GM12873 (cell line): ENCODE measurements around the gene BAHD1.

Experiments
- TF ChIP-seq, protein P1 (sequence below): IDR thresholded peaks from 2 replicates; pipeline ENCODE4 v1.5.1; 2012; ENCODE audit warnings: low read depth, mild to moderate bottlenecking, moderate library complexity, low read length, control low read depth; ENCODE audit not compliant: insufficient read depth; ENCODE audit errors: missing control alignments

Gene BAHD1

DNA sequence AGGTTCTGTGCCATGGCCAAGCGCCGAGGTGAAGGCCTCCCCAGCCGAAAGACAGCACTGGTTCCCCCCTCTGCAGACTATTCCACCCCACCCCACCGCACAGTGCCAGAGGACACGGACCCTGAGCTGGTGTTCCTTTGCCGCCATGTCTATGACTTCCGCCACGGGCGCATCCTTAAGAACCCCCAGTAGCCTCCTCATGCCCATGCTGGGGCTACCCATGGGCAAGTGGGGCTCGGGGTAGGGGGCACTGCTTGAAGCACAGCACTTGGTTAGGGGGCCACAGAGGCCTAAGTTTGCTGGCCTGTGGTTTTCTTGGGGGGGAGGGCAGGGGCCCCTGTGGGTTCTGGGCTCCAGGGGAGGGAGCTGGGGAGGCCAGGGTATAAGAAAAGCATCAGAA, 25.2 kb downstream of the BAHD1 start:
- TF ChIP-seq, protein P1, sequence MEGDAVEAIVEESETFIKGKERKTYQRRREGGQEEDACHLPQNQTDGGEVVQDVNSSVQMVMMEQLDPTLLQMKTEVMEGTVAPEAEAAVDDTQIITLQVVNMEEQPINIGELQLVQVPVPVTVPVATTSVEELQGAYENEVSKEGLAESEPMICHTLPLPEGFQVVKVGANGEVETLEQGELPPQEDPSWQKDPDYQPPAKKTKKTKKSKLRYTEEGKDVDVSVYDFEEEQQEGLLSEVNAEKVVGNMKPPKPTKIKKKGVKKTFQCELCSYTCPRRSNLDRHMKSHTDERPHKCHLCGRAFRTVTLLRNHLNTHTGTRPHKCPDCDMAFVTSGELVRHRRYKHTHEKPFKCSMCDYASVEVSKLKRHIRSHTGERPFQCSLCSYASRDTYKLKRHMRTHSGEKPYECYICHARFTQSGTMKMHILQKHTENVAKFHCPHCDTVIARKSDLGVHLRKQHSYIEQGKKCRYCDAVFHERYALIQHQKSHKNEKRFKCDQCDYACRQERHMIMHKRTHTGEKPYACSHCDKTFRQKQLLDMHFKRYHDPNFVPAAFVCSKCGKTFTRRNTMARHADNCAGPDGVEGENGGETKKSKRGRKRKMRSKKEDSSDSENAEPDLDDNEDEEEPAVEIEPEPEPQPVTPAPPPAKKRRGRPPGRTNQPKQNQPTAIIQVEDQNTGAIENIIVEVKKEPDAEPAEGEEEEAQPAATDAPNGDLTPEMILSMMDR, result no peak

DNA sequence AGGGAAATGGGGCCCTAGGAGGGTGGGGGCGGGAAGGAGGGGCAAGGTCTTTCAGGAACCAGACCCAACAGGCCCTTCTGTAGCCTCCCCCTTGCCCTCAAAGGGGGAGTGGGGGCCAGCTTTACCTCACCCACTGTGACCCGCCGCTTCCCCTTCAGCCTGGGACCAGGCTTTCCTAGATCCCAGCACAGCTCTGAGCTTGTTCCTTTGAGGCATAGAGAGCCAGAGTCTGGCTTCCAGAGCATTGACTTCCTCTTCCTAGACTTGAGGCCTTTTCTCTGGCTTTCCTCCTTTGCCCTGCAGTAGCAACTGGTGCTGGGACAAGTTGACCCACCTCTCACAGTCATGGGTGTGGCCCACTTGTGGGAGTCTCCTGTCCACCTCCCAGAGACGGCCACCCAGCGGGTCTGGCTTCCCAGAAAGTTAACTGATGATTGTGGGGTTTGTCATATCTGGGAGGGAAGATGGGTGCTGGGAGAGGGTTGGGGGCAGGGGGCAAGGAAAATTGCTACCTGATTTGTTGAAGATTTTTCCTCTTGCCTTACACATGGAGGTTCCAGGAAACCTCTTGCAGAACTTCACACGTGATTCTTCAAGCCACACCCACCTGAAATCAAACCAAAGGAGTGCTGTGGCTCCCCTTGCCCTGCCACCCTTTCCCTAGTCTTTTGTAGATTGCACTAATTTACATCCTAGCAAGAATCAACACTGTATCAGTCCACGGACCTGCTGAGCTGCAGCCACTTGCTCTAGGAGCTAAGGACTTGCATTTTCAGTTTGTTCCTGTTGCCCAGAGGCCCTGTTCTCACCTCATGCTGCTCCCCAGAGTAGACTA, 25.9 kb downstream of the BAHD1 start:
- TF ChIP-seq, protein P1, result no peak

DNA sequence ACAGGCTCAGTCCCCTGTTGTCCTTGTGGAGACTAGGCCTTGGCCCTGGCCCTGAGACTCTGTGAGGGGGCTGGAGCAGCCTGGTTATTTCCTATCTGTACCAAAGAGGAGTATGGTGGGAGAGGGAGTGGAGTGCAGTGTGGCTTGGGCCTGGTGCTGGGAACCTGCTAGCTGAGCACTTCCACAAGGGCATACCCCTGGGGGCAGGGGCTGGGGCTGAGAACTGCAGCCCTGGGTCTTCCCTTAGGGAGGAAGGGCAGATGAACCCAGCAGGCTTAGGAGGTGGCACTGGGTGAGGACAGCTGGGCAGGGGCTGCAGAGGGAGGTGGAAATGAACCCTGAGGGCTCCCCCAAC, 26.5 kb downstream of the BAHD1 start:
- TF ChIP-seq, protein P1, result no peak

DNA sequence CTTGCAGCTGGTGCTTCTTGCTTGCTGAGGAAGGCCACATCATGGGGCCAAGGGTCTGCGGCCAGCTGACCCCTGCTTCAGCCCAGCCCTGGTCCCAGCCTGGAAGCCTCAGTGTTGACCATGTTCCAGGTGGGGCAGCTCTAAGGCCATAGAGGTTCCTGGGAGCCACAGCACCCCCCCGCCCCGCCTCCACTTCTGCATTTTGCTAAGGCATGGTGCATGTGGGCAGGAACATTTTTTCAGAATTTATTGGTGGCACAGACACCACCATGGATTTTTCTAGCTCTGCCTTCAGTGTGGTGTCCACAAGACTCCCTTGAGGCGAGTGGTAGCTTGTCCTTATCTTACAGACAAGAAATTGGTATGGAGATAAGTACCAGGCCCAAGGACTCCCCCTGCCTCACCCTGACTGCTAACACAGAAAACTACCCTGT, 28.2 kb downstream of the BAHD1 start:
- TF ChIP-seq, protein P1, result no peak

DNA sequence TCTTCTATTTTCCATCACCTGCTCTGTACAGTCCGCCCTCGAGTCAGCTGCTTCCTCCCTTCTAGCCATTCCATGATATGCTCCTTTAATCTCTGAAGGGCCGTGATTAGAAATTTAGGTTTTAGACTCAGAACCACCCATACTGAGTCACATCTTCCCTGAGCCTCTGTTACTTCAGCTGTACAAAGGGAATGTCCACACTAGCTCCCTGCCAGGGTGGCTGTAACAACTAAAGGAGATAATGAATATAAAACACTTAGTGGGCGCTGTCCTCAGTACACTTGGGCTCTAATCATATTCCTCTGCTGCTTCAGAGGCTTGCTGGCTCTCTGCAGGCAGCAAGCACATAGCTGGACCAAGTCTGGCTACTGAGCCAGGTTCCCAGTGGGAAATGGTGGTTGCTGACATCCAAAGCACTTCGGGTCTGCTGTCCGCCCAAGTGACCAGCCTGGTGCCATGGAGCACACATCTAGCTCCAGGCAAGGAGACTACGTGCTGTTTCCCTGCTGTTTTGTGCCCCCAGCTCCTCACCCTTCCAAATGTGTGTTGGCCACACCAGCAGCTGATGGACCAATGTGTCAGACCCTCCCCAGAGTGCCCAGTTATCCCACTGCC, 29.1 kb downstream of the BAHD1 start:
- TF ChIP-seq, protein P1, result no peak

DNA sequence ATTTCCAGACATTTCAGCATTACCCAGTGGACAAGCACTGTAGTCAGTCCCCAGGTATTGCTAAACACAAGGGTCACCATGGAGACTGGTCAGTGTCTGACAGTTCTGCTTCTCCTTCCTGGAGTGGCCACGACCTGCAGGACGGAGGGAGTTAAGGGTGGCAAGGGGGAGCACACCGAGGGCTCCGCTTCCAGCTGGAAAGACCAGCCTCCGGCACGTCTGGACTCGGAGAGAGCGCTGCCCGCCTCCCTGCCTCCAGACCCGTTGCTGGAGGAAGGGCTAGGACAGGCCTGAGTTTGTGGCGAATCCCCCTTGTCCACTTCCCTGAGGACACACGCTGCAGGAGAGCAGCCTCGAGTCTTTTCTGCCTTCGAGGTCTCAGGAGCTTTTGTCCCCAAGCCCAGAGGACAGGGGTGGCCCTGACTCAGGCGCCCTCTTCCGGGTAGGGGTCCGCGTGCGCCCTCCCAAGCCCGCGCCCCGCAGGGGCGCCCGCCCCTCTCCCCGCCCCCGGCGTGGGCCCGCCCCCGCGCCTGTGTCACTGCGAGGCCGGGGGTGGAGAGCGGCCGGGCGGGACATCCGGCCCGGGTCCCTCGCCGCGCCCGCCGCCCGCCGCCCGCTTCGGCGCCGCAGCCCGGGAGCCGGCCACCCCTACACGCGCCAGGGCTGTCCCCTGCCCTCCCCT, 29.8 kb downstream of the BAHD1 start, which contains the start of gene CHST14:
Gene CHST14, plus strand, starts transcription at position 562 of the 682 bp plus-strand sequence. CDS start 230 bp downstream, outside the sequence.
- TF ChIP-seq, protein P1, result peak; percentile 6

DNA sequence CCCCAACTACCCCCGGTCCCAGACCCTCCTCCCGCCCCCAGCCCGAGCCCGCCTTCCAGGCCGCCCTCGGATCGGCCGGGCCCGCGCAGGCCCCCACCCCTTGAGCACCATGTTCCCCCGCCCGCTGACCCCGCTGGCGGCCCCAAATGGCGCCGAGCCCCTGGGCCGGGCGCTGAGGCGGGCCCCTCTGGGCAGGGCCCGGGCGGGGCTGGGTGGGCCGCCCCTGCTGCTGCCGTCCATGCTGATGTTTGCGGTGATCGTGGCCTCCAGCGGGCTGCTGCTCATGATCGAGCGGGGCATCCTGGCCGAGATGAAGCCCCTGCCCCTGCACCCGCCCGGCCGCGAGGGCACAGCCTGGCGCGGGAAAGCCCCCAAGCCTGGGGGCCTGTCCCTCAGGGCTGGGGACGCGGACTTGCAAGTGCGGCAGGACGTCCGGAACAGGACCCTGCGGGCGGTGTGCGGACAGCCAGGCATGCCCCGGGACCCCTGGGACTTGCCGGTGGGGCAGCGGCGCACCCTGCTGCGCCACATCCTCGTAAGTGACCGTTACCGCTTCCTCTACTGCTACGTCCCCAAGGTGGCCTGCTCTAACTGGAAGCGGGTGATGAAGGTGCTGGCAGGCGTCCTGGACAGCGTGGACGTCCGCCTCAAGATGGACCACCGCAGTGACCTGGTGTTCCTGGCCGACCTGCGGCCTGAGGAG, 30.5 kb downstream of the BAHD1 start:
- TF ChIP-seq, protein P1, result no peak
